Hippocampal formation (tissue), 2 donors: ENCODE results near the gene KRABD2.
A peak's percentile ranks its signal among the peaks of the same experiment; 100 is the strongest.
"Not testable (repeated sequence)": the region's sequence is repeated elsewhere in the genome, so short reads cannot be mapped to it uniquely, and the experiment has no call there.

ENCODE experiments used
- DNase-seq, 2 donors: peaks; one replicate each; lab custom pipeline; 2025; lab: John Stamatoyannopoulos, UW

Gene KRABD2

DNA sequence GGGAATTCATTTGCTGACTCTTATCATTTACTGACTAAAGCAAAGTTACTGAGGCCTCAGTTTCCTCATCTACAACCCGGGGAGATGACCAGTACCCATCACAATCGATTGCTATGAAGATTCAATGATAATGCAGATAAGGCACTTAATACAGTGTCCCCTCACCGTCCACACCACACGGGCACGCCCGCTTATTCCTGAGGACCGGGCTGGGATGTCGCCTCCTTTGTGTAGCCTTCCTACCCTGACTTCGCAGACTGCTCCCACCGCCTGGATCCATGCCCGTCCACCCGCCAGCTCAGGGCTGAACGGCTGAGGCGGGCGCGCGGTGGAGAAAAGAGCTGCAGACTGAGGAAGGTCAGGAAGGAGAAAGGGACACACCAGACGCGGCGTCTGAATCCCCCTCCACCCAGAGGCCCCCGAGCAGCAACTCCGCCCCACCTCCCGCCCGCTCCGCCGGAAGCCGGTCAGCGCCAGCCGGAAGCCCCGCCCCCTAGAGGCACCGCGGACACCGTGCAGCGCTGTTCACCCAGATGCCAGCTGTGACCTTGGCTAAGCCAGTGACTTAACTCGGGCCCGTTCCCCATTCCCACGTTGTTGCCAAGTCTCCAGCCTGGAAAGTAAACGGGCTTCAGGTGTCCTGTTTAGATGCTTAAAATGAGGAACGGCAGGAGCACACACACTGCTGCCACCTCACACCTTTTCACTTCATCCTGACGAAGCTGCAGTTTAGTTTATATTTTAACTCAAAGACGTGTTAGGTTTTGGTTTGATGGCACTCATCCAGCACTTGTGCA, at the start of gene KRABD2:
KRABD2 (minus strand) TSS at position 434 of the 797 bp plus-strand sequence.
- peak; percentile 64 to 84 for DNase-seq

DNA sequence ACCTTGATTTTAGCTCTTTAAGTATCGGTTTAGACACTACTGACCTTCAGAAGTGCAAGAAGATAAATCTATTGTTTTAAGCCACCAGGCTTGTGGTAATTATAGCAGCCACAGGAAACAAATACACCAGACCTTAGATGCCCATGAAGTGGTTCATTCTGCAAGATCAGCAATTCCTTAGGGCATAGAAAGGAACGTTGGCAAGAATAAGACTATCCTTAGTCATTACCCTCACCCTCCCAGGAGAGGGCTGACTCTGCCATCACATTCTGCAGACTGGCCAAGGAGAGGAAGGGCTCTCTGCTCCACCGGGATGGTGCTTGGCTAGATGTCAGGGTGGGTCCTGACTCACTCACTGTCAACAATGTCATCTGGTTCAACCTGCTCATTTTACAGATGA, 45.1 kb upstream of the KRABD2 start:
- no peak for DNase-seq

DNA sequence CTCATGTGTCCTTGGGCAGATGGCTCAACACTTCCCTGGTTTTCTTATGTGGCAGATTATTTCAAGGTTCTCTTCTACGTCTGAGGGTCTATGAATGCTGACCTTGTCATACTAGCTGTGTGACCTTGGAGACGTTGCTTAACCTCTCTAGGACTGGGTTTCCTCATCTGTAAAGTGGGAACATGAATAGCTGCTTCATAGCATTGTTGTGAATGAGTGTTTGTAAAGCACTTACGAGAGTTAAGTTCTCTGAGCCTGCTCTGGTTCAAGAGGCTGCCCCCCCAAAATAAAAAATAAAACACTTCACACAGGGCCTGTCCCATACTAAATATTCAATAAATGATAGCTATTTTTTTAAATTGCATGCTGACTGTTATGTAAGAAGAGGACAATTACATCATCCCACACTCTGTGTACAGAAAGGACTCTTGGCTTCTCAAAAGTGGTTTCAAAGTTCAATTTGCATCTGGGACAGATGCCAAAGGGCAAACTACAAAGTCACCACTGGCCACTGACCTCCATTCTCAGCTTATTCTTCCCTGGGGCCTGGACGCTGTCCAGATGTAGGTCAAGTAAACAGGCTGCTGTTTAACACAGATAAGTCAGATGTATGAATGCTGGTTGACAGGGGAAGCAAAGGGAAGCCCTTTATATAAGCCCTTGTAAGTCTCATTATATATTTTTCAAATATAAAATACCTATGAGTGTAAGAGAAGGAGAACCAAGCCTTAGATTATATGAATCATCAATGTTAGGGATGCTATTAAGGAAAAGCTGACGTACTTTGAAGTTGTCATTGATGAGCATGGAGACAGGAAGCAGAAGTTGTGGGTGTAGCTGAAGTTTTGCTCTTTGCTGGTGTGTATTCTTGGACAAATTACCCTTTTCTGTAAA, 43.8 kb upstream of the KRABD2 start:
- DNase-seq: peak in 1 of 2 donors; percentile 6

DNA sequence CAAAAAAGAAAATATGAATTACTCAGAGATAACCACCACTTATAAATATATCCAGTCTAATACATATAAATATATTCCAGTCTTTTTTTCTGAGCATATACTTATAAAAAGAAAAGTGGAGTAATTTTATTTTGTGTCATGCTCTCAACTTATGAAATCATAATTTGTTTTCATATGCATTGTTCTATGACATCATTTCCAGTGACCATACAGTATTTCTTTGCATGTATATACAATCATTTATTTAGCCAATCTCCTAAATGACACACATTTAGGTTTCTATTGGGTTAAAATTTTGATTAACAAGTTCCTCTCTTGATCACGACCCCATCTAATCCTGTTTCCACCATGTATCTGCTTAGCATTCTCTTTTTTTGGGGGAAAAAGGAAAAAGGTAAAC, 42.8 kb upstream of the KRABD2 start:
- DNase-seq: no peak

DNA sequence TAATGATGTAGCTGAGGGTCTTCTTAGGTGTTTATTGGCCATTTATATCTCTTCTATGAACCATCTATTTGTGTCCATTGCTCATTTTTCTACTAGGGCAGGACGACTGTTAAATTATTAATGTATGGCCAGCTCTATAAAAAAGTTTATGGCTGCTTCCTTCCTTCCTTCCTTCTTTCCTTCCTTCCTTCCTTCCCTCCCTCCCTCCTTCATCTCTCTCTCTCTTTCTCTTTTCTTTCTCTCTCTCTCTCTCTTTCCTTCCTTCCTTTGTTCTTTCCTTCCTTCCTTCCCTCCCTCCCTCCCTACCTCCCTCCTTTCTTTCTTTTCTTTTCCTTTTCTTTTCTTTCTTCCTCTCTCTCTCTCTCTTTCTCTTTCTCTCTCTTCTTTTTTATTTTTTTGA, 42.0 kb upstream of the KRABD2 start:
- no peak for DNase-seq

DNA sequence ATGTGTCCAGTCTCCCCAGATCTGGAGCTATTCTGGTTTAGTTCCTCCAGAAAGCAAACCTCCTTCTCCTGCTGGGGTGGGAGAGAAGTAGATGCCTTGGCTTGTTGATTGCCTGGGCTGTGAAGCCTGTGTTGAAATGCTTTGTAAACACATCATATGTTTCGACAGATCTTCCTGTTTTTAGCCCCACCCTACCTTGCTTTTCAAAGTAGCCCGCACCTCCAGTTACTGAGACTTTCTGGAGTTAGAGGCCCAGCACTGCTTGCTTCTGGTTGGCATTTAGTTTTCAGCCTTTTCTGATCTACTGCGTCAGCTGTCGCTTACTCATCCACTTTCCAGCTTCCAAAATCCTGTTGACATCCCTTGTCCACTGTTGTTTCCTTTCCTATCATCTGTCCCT, 41.3 kb upstream of the KRABD2 start:
- no peak for DNase-seq

DNA sequence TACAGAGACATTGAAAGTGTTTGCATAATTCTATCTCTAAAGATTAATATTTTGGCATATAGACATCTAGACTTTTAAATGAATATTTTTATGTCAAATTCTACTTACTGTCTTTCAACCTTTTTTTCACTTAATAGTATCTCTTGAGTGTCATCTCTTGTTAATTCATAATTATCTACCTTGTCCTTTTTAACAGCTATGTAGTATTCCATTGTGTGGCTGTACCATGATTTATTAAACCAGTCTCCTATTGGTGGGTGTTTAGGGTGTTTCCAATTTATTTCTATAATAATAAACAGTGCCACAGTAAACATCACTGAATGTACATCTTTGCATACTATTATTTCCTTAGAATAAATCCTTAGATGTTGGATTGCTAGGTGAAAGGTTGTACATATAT, 37.4 kb upstream of the KRABD2 start:
- no peak for DNase-seq

DNA sequence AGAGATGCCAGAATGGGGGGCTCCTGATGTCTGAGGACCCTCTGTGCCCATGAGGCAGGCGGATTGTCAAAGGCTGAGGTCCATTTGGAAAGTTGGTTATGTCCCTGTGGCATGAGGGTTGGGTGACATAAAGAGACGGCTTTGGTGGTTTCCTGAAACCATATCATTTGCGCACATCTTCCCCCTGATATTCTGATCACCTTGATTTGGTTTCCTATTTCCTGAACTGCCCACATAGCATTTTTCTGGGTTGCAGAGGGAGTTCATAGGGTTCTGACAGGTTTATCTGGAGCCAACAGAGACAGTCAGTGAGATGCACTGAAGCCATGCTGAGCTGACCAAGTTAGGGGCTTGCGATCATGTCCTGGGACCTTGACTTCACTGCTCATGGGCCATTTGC, 36.8 kb upstream of the KRABD2 start:
- no peak for DNase-seq

DNA sequence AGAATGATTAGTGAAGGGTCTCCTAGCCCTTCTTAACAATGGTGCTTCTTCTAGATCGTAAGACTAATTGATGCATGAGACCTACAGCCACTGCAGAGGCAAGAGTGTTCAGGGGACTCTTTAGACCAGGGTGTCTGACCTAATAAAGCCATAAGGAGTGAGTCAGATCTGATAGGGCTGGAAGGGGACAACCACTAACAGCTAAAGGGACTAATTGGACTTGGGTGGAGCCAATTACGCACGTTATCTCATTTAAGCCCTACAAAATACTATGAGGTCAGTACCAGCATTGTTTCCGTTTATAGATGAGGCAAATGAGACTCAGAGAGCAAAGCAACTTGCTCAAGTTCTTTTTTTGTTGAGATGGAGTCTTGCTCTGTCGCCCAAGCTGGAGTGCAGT, 35.6 kb upstream of the KRABD2 start:
- no peak for DNase-seq

DNA sequence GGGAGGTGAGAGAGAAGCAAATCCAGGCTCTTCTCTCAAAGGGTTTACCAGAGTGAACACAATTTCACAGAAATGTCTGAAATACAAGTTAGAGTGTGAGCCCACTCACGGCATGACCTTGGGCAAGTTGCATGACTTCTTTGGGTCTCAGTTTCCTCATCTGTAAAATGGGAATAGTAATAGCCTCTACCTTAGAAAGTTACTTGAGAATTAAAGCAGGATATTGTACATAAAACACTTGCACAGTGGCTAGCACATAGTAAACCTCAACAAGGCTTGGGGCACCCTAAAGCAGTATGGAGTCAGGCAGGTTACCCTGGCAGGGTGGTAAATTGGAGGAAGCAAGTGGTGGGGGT, 34.4 kb upstream of the KRABD2 start:
- DNase-seq: no peak

DNA sequence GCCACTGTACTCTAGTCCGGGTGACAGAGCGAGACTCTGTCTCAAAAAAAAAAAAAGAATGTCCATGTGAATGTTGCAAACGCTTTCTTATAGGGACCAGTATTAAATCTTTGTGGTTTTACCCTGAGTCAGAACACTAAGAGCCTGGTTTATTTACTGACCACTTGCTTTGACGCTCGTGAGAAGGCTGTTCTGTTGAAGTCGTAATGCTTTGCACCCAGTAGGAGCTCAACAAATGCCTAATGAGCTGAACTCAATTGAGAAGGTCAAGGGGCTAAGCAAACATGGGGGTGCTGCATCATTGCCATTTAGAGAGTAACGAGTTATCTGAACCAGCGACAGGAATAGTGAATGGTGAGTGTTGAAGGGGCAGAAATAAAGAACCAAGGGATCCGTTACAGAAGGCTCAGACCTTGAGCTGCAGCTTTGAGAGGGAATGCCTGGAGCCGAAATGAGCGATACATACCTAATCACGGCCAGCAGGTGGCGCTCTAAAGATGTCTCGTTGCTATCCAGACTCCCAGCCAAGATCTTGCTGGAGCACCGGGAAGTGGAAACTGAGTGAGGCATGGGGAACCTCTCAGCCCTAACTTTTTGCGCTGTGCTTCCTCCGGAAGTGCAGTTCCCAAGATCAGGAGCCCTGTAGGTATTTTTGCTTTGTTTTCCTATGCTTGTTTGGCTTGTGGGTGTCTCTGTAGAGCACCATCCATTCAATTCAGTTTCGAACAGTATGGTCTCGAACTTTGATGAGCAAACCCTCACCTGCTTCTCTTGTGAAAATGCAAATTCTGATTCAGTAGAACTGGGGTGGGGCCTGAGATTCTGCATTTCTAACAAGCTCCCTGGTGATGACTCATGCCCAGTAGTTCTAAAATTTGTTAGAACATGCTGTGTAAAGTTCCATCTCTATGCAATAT, 33.7 kb upstream of the KRABD2 start:
- DNase-seq: peak; percentile 78

DNA sequence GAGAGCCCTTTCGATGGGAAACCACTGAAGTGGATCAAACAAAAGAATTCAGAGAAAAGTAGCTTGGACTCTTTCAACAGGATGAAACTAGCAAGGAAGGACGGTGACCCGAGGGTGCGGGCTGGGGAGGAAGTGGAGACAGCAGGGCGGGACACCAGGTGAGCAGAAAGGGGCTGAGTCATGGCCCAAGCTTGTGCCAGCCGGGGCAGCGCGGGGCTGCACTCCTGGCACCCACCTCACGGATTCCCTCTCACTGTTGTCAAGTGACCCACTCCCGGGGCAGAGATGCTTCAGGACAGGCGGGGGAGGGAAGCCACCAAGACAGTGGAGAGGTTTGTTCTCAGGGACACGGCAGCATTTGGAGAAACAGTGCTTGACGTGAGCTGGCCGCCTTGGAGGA, 31.9 kb upstream of the KRABD2 start:
- no peak for DNase-seq

DNA sequence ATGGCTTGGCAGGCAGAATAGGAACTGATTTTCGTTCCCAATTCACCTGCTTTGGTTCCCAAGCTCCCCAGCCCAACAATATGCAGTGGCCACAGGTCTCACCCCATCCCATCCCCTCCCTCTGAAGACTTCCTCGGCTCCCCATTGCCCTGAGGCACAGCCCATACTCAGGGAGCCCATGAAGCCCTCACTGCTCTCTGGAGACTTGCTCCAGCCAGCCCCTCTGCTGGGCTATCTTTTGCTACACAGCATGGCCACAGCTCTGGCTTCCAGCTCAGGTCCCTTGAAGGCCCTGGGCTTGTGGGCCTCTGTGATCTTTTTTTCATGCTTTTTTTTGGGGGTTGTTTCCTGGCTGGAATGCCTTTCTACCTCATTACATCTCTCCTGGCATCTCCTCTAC, 29.7 kb upstream of the KRABD2 start:
- no peak for DNase-seq

DNA sequence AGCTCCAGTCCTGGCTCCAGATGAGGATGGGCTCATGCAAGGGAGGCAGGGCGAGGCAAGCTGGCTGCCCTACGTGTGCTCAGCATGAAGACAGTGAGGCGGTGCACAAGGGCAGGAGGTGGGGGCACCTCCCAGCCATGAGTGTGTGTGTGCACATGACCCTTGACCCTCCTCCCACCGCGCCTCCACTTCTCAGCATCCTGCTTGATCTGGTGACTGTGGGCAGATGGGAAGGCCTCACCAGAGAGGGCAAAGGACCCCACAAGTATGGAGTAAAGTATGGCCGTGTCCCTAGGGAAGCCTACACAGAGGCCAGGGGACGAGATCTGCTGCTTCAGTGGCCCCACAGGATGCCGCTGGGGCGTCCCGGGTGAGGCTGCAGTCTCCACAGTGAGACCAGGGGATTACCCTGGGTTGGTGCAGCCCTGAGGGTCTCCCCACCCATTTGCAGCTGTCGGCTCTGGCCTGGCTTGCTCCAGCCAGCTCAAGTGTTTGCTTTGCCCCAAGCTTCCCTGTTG, 29.1 kb upstream of the KRABD2 start:
- no peak for DNase-seq

DNA sequence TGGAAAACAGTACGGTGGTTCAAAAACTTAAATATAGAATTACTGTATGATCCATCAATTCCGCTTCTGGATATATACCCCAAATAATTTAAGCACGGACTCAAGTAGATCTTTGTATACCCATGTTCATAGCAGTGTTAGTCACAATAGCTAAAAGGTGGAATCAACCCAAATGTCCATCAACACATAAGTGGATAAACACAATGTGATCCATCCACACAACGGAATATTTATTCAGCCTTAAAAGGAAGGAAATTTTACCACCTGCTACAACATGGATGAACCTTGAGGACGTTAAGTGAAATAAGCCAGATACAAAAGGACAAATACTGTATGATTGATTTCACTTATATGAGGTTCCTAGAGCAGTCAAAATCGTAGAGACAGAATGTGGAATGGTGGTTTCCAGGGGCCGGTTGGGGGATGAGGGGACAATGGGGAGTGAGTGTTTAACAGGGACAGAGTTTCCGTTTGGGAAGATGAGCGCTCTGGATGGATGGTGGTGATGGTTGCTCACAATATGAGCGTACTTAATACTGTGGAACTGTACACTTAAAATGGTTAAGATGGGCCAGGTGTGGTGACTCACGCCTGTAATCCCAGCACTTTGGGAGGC, 26.5 kb upstream of the KRABD2 start:
- no peak for DNase-seq

DNA sequence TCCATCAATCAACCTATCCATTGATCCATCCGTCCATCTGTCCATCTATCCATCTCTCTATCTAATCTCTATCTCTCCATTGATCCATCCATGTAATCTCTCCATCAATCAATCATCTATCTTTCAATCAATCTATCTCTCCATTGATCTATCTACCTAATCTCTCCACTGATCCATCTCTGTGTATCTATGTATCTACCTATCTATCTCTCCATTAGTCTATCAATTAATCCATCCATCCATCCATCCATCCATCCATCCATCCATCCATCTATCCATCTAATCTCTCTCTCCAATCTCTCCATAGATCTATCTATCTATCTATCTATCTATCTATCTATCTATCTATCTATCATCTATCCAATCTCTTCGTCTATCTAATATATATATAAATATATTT, 24.6 kb upstream of the KRABD2 start:
- DNase-seq: no peak

DNA sequence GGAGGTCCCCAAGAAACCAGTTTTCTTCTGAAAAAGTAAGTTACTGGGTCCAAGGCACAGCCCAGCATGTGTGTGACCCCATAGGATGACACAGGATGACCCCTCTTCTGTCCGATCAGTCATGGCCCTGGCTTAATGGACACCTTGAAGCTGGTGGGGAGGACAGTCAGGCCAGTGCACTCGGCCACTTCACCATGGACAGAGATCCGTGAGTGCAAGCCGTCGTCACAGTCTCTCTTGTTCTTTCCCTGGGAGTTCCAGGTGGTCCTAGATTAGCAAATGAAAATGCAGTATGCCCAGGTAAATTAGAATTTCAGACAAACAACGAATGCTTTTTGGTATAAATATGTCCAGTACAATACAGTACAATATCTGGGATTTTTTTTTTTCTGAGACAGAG, 22.5 kb upstream of the KRABD2 start:
- no peak for DNase-seq

DNA sequence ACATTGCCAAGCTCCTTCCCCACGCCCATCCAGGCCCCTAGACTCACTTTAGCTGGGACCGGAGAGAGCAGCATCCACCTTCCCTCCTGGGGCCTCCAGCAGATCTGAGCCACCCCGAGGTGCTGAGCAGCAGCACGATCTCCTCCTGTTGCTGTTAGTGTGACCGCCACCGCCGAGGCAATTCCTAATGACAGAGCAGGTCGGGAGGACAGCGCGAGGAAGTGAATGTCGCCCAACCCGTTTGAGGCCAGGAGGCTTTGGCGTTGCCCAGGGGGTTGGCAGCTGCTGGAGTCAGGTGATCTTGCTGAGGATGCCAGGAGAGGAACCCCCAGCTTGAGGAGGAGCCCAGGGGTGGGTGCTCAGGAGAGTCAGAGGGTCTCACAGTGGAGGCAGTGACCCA, 21.1 kb upstream of the KRABD2 start, which contains the start of gene RNF222:
RNF222 (minus strand) TSS at position 192 of the 400 bp plus-strand sequence. CDS start 4,366 bp downstream, outside the sequence.
- DNase-seq: no peak

DNA sequence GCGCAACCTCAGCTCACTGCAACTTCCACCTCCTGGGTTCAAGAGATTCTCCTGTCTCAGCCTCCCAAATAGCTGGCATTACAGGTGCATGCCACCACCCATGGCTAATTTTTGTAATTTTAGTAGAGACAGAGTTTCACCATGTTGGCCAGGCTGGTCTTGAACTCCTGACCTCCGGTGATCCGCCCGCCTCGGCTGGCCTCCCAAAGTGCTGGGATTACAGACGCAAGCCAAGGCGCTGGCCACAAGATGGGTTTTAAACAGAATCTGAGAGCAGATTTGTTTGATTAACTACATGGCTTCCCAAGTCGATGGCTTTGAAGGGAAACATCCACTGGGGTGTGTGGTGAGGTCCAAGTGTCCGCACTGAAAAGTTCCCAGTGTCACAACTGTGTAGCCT, 18.0 kb upstream of the KRABD2 start:
- not testable (repeated sequence) for DNase-seq

DNA sequence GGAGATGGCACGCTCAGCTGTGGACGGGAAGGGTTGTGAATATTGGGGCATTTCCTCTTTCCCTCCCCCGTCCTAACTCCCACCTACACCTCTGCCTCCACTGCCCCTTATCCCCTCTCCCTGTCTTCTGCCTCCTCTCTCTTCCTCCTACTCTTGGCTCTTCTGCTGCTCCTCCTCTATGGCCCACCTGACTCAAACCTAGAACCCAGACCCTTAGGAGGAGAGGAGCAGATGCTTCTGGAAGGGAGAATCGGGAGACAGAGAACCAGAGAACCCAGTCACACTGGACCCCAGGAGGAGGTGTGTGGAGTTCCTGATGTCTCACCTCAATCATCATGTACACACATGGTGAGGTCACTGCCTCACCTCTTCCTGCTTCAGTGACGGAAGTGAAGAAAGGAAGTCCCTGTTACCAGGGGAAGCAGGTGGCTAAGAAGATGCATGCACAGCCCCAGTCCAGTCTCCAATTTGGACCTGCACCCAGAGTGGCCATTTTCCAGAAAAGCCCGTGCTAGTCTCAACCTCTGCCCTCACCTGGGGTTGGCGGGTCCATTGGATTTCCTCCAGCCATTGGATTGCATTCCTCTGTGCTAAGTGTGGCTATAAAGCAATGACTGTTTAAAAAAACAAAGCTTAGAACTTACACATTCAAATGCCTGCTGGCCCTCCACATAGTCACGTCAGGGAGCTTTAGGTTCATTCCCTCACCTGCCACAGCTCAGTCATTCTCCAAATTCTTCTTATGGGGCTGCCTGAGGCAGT, 17.1 kb upstream of the KRABD2 start:
- DNase-seq: no peak
